H1 (cell line): Measurements from ENCODE around the gene CTIF. TPM values are rescaled to one million over a fixed set of nuclear protein-coding genes. Genes with fewer than 3 reads are reported as not detected.

Experiments
- CTCF ChIA-PET: fragments of 300-600 bp; sonication (Branson Sonifier 250); formaldehyde crosslinking; loops from one replicate; lab custom pipeline; 2021; ENCODE audit not compliant: partially characterized antibody; lab: Charles Lee
- POLR2A ChIA-PET: fragments of 300-600 bp; sonication (Branson Sonifier 250); formaldehyde crosslinking; loops from one replicate; lab custom pipeline; 2021; ENCODE audit warnings: inconsistent platforms; ENCODE audit not compliant: partially characterized antibody; lab: Charles Lee
- DNase-seq, 2 experiments: peaks; one replicate each; pipeline versions ENCODE4 v3.0.0 to v3.0.0-alpha.2; 2010 to 2022; ENCODE audit warnings: low spot score in 2 of 2, low read depth in 1 of 2, mixed read lengths in 1 of 2
- FAIRE-seq: peaks from 2 replicates; lab custom pipeline; 2011; peaks lifted over from hg19 to GRCh38; lab: Jason Lieb, UNC
- H2AFZ ChIP-seq: 2 replicates; pipeline ENCODE4 v1.8.1; 2012; ENCODE audit warnings: low read length, inconsistent platforms
- H2AK5ac ChIP-seq: 2 replicates; pipeline ENCODE4 v1.6.1; 2013; ENCODE audit warnings: low read depth, low read length
- H2BK120ac ChIP-seq: replicated peaks from 2 replicates; pipeline ENCODE3; 2013; ENCODE audit warnings: low read depth, low read length, inconsistent platforms
- H2BK12ac ChIP-seq: 2 replicates; pipeline ENCODE4 v1.6.1; 2013; ENCODE audit warnings: low read depth, low read length
- H2BK15ac ChIP-seq: 2 replicates; pipeline ENCODE4 v1.6.1; 2013; ENCODE audit warnings: low read length
- H2BK20ac ChIP-seq: 2 replicates; pipeline ENCODE4 v1.6.1; 2013; ENCODE audit warnings: low read length
- H2BK5ac ChIP-seq: 2 replicates; pipeline ENCODE4 v1.6.1; 2013; ENCODE audit warnings: low read depth, low read length
- H3K14ac ChIP-seq: 2 replicates; pipeline ENCODE4 v1.6.1; 2013; ENCODE audit warnings: inconsistent platforms; ENCODE audit not compliant: insufficient read length
- H3K18ac ChIP-seq: 2 replicates; pipeline ENCODE4 v1.6.1; 2013; ENCODE audit warnings: low read length; ENCODE audit errors: extremely low read depth
- H3K23ac ChIP-seq: 2 replicates; pipeline ENCODE4 v1.6.1; 2013; ENCODE audit warnings: inconsistent platforms; ENCODE audit not compliant: insufficient read length
- H3K23me2 ChIP-seq: 2 replicates; pipeline ENCODE4 v1.6.1; 2013; ENCODE audit warnings: low read depth, low read length
- H3K27ac ChIP-seq: 2 replicates; pipeline ENCODE4 v1.6.1; 2011; ENCODE audit warnings: low read depth, low read length, inconsistent platforms
- H3K27me3 ChIP-seq, 4 experiments: replicated peaks in 1 of 4; 1 replicate in 1 of 4; 2 replicates in 3 of 4; pipeline versions ENCODE4 v1.6.1 to v1.8.1; 2011 to 2013; ENCODE audit warnings: low read length in 3 of 4, mild to moderate bottlenecking in 3 of 4, inconsistent platforms in 2 of 4, mixed read lengths in 2 of 4, moderate library complexity in 1 of 4; ENCODE audit not compliant: control insufficient read depth in 3 of 4, insufficient read depth in 3 of 4; ENCODE audit errors: extremely low read depth in 1 of 4
- H3K36me3 ChIP-seq, 4 experiments: 2 replicates each; pipeline versions ENCODE4 v1.6.1 to v1.8.1; 2011 to 2013; ENCODE audit warnings: mild to moderate bottlenecking in 4 of 4, low read length in 3 of 4, moderate library complexity in 2 of 4, control low read depth in 1 of 4, inconsistent platforms in 1 of 4; ENCODE audit not compliant: insufficient read depth in 4 of 4, control insufficient read depth in 2 of 4
- H3K4ac ChIP-seq: replicated peaks from 2 replicates; pipeline ENCODE3; 2013; ENCODE audit warnings: low read length, low read depth, mixed read lengths, inconsistent platforms; ENCODE audit not compliant: insufficient read length
- H3K4me1 ChIP-seq, 4 experiments: replicated peaks in 1 of 4; 1 replicate in 1 of 4; 2 replicates in 3 of 4; pipeline versions ENCODE4 v1.6.1 to v1.8.1; 2011 to 2013; ENCODE audit warnings: low read length in 3 of 4, inconsistent platforms in 2 of 4, mixed read lengths in 1 of 4; ENCODE audit not compliant: insufficient read depth in 4 of 4, control insufficient read depth in 3 of 4
- H3K4me2 ChIP-seq, 2 experiments: 2 replicates each; pipeline versions ENCODE4 v1.6.1 to v1.8.1; 2011 to 2013; ENCODE audit warnings: low read depth in 2 of 2, low read length in 2 of 2, control low read depth in 1 of 2, inconsistent platforms in 1 of 2, mild to moderate bottlenecking in 1 of 2; ENCODE audit not compliant: insufficient read depth in 1 of 2
- H3K4me3 ChIP-seq, 4 experiments: fragments of 200-600, 300-600 bp in 1 of 4; sonication (generic), shearing (Covaris generic), sonication (Bioruptor Twin) in 1 of 4; 2 replicates each; pipeline versions ENCODE4 v1.5.1 to v1.8.1; 2011 to 2016; ENCODE audit warnings: low read length in 4 of 4, low read depth in 3 of 4, control low read depth in 2 of 4, inconsistent platforms in 2 of 4, mild to moderate bottlenecking in 2 of 4, mixed read lengths in 1 of 4, moderate library complexity in 1 of 4; ENCODE audit not compliant: insufficient read depth in 2 of 4; ENCODE audit errors: extremely low read depth in 1 of 4
- H3K56ac ChIP-seq: replicated peaks from 2 replicates; pipeline ENCODE3; 2013; ENCODE audit warnings: low read depth, mild to moderate bottlenecking, mixed read lengths, low read length, inconsistent platforms; ENCODE audit not compliant: insufficient read length
- H3K79me1 ChIP-seq: 2 replicates; pipeline ENCODE4 v1.6.1; 2013; ENCODE audit warnings: low read depth, low read length, control low read depth
- H3K79me2 ChIP-seq, 2 experiments: 2 replicates each; pipeline versions ENCODE4 v1.6.1 to v1.8.1; 2012 to 2013; ENCODE audit warnings: low read length in 2 of 2, mild to moderate bottlenecking in 2 of 2, inconsistent platforms in 1 of 2; ENCODE audit not compliant: insufficient read depth in 2 of 2, control insufficient read depth in 1 of 2
- H3K9ac ChIP-seq, 4 experiments: replicated peaks in 1 of 4; 1 replicate in 1 of 4; 2 replicates in 3 of 4; pipeline versions ENCODE4 v1.6.1 to v1.8.1; 2011 to 2013; ENCODE audit warnings: low read depth in 3 of 4, low read length in 3 of 4, control low read depth in 2 of 4, mild to moderate bottlenecking in 2 of 4, moderate library complexity in 2 of 4, inconsistent platforms in 1 of 4; ENCODE audit errors: extremely low read depth in 1 of 4
- H3K9me3 ChIP-seq, 2 experiments: 2 replicates each; pipeline versions ENCODE4 v1.6.1 to v1.8.1; 2012 to 2013; ENCODE audit warnings: mild to moderate bottlenecking in 2 of 2, moderate library complexity in 2 of 2, control low read depth in 1 of 2, inconsistent platforms in 1 of 2, low read depth in 1 of 2, low read length in 1 of 2, mixed read lengths in 1 of 2; ENCODE audit not compliant: insufficient read depth in 2 of 2
- H4K20me1 ChIP-seq, 2 experiments: replicated peaks in 1 of 2; 2 replicates each; pipeline versions ENCODE3 to v1.8.1; 2011 to 2013; ENCODE audit warnings: inconsistent platforms in 2 of 2, low read length in 2 of 2, mild to moderate bottlenecking in 1 of 2; ENCODE audit not compliant: insufficient read depth in 2 of 2, control insufficient read depth in 1 of 2
- H4K5ac ChIP-seq: 2 replicates; pipeline ENCODE4 v1.6.1; 2013; ENCODE audit warnings: low read length, low read depth, mixed read lengths, inconsistent platforms; ENCODE audit not compliant: insufficient read length
- H4K8ac ChIP-seq: 2 replicates; pipeline ENCODE4 v1.8.0; 2013; ENCODE audit warnings: mild to moderate bottlenecking, moderate library complexity, low read length, inconsistent platforms; ENCODE audit not compliant: insufficient read depth; ENCODE audit errors: extremely low read depth
- H4K91ac ChIP-seq: replicated peaks from 2 replicates; pipeline ENCODE3; 2013; ENCODE audit warnings: low read length, mixed read lengths, inconsistent platforms; ENCODE audit not compliant: insufficient read length
- CTBP2 ChIP-seq: IDR thresholded peaks from 2 replicates; pipeline ENCODE4 v1.7.0; 2011; ENCODE audit warnings: borderline replicate concordance, mild to moderate bottlenecking, moderate library complexity, mixed read lengths, low read length; ENCODE audit not compliant: insufficient read depth, insufficient read length
- GTF2F1 ChIP-seq: IDR thresholded peaks from 2 replicates; pipeline ENCODE4 v1.6.1; 2012; ENCODE audit warnings: low read depth, low read length, improper control_type of control experiment, borderline replicate concordance
- NANOG ChIP-seq: IDR thresholded peaks from 2 replicates; pipeline ENCODE4 v1.6.1; 2011; ENCODE audit warnings: low read length, low read depth, mild to moderate bottlenecking, inconsistent platforms; ENCODE audit not compliant: insufficient read depth, poor library complexity, severe bottlenecking
- NRF1 ChIP-seq: IDR thresholded peaks from 2 replicates; pipeline ENCODE4 v1.6.1; 2011; ENCODE audit warnings: mild to moderate bottlenecking, low read depth, low read length, improper control_type of control experiment
- SAP30 ChIP-seq: fragments of 300-600 bp; sonication (generic); IDR thresholded peaks from 2 replicates; pipeline ENCODE4 v1.7.1; 2012; ENCODE audit warnings: low read length, moderate library complexity, mild to moderate bottlenecking, inconsistent platforms; ENCODE audit not compliant: insufficient read depth, insufficient replicate concordance
- SRF ChIP-seq: IDR thresholded peaks from 2 replicates; pipeline ENCODE4 v1.6.1; 2011; ENCODE audit warnings: mild to moderate bottlenecking, low read depth, low read length, moderate library complexity
- SUZ12 ChIP-seq: fragments of 200-600 bp; sonication (generic); IDR thresholded peaks from 2 replicates; pipeline ENCODE4 v1.6.1; 2012; ENCODE audit warnings: mild to moderate bottlenecking, inconsistent platforms, low read length, moderate library complexity, mixed read lengths
- TCF12 ChIP-seq: IDR thresholded peaks from 2 replicates; pipeline ENCODE4 v1.6.1; 2011; ENCODE audit warnings: low read depth, mild to moderate bottlenecking, low read length
- WGBS, 2 experiments: shearing (Covaris generic) in 1 of 2; methylation state at CpG; one replicate each; pipeline versions ENCODE4 v1.1.6 to v1.1.7; 2013 to 2015; ENCODE audit warnings: low lambda C conversion rate in 2 of 2, mixed read lengths in 2 of 2, inconsistent platforms in 1 of 2, low coverage in 1 of 2, missing lambda C conversion rate in 1 of 2; ENCODE audit not compliant: insufficient replicate concordance in 2 of 2, insufficient coverage in 1 of 2, insufficient read length in 1 of 2; ENCODE audit errors: extremely low coverage in 1 of 2, missing lambda C conversion rate in 1 of 2; 5-methylcytosine and 5-hydroxymethylcytosine counted together
- polyA plus RNA-seq, 7 experiments: library from polyadenylated mRNA; depleted of rRNA in 3 of 7; stranded (reverse) in 5 of 7; unstranded in 2 of 7; fragments of >200 nt in 5 of 7; fragments of 200-250 nt in 2 of 7; gene quantifications; 1 replicate in 5 of 7; 2 replicates in 1 of 7; 4 replicates in 1 of 7; pipeline versions ENCODE4 v1.2.1 to v1.2.3, GENCODE V29; 2011 to 2013; ENCODE audit warnings: missing spikeins in 2 of 7, mixed read lengths in 2 of 7
- total RNA-seq: library from RNA; stranded (reverse); fragmentation: NEBNext Ultra II Directional; extraction: Animal tissue kit (Norgen Biotek cat#: 25700); gene quantifications from 2 replicates; pipeline ENCODE4 v1.2.1, GENCODE V29; 2021

Gene CTIF
- total and polyA plus RNA-seq, 2 of the 8 experiments (the other 6 are each of a cell fraction or from before 2014, with no cell fraction given): 9.0 to 17.8 TPM

GRCh38 chr18:48550101-48550729 is 11.4 kb downstream of the CTIF start:
- DNase-seq: no peak
- no peaks in the 10 kb centered on the region for H3K9me3 ChIP-seq
- no peak overlapping the region for H2BK5ac ChIP-seq
- peaks cover 15% of the 10 kb centered on the region for H3K79me1 ChIP-seq
- H3K14ac ChIP-seq: no peak overlapping the region
- 0 out of 7 replicates have a peak, but pooled peaks cover 0 to 3% (median 0%) of the 10 kb centered on the region in 4 experiments for H3K27me3 ChIP-seq
- no peak overlapping the region for H3K56ac ChIP-seq
- H4K91ac ChIP-seq: peak overlapping the region; percentile 34
- no peak overlapping the region; the same call in 1 of the 2 replicates for H2AK5ac ChIP-seq
- H2BK20ac ChIP-seq: no peak overlapping the region
- no peaks in the 10 kb centered on the region for H3K36me3 ChIP-seq
- H2BK12ac ChIP-seq: no peak overlapping the region; the same call in 1 of the 2 replicates
- ChIA-PET CTCF (interaction anchor here (1.2 kb wide), 2 partner anchors 55 to 89 kb away, joined by 4 read pairs; no protein-coding TSS in a partner anchor), POLR2A (interaction anchor here (1.0 to 1.2 kb wide), 2 partner anchors 11 to 70 kb away, joined by 3 to 4 read pairs; partner anchors contain the start of gene CTIF)
- H3K4ac ChIP-seq: peak overlapping the region; percentile 44
- peak overlapping the region; percentile 59; the same call in 1 of the 2 replicates for H4K8ac ChIP-seq
- H4K20me1 ChIP-seq: peaks cover 3 to 8% of the 10 kb centered on the region in 2 experiments
- peaks cover 7 to 51% of the 10 kb centered on the region in 2 experiments for H3K79me2 ChIP-seq
- H3K23ac ChIP-seq: no peak overlapping the region
- H2BK15ac ChIP-seq: no peak overlapping the region
- H4K5ac ChIP-seq: no peak overlapping the region
- no peak overlapping the region for H3K4me2 ChIP-seq
- no peak overlapping the region for H3K27ac ChIP-seq
- H3K18ac ChIP-seq: no peak overlapping the region
- H3K4me1 ChIP-seq: peaks cover 17 to 32% (median 25%) of the 10 kb centered on the region in 4 experiments
- no peak overlapping the region for H2BK120ac ChIP-seq
- H2AFZ ChIP-seq: no peak overlapping the region
- 86% methylated on average over 2 of the region's 2 CpGs; no CpG with 5 or more reads in 1 of the 2 experiments for WGBS, 2 experiments
- H3K23me2 ChIP-seq: 0 out of 2 replicates have a peak, but pooled peaks cover 1% of the 10 kb centered on the region
- H3K4me3 ChIP-seq: no peak overlapping the region
- H3K9ac ChIP-seq: no peak overlapping the region
- TF ChIP-seq SUZ12 (no peak), CTBP2 (no peak), GTF2F1 (no peak), NANOG (no peak), TCF12 (no peak), SRF (no peak), NRF1 (no peak), SAP30 (no peak)
- FAIRE-seq: no peak
